GM04504 (cell line): ENCODE results near the gene RREB1.

Experiments used
- DNase-seq: peaks from one replicate; pipeline ENCODE4 v3.0.0-alpha.2; 2012; ENCODE audit warnings: low read depth

Gene RREB1

GRCh38 chr6:7195339-7196018, 87.7 kb downstream of the RREB1 start:
- DNase-seq = no peak

GRCh38 chr6:7196019-7196402, 88.2 kb downstream of the RREB1 start:
- no peak for DNase-seq

GRCh38 chr6:7196685-7197283, 89.0 kb downstream of the RREB1 start:
- no peak for DNase-seq

- no peak for DNase-seq
Measured at GRCh38 chr6:7197747-7198146, 90.0 kb downstream of the RREB1 start.

GRCh38 chr6:7198833-7199800, 91.4 kb downstream of the RREB1 start:
- DNase-seq = no peak

- DNase-seq = no peak
Measured at GRCh38 chr6:7200598-7201443, 93.1 kb downstream of the RREB1 start.

GRCh38 chr6:7201444-7201731, 93.6 kb downstream of the RREB1 start:
- no peak for DNase-seq

GRCh38 chr6:7201732-7202541, 94.2 kb downstream of the RREB1 start:
- DNase-seq = no peak

- no peak for DNase-seq
Measured at GRCh38 chr6:7202950-7203349, 95.2 kb downstream of the RREB1 start.

GRCh38 chr6:7203939-7204338, 96.2 kb downstream of the RREB1 start:
- DNase-seq = no peak

- DNase-seq = no peak
Measured at GRCh38 chr6:7204726-7205125, 97.0 kb downstream of the RREB1 start.

GRCh38 chr6:7207720-7208119, 100.0 kb downstream of the RREB1 start:
- no peak for DNase-seq

- DNase-seq = no peak
Measured at GRCh38 chr6:7213416-7213815, 105.7 kb downstream of the RREB1 start.

- no peak for DNase-seq
Measured at GRCh38 chr6:7214468-7214867, 106.7 kb downstream of the RREB1 start.

- no peak for DNase-seq
Measured at GRCh38 chr6:7215131-7215530, 107.4 kb downstream of the RREB1 start.

- no peak for DNase-seq
Measured at GRCh38 chr6:7215798-7216231, 108.1 kb downstream of the RREB1 start.

- DNase-seq = no peak
Measured at GRCh38 chr6:7216941-7217621, 109.3 kb downstream of the RREB1 start.

GRCh38 chr6:7218406-7218988, 110.7 kb downstream of the RREB1 start:
- no peak for DNase-seq

GRCh38 chr6:7219310-7219709, 111.5 kb downstream of the RREB1 start:
- DNase-seq = no peak

GRCh38 chr6:7222197-7222596, 114.4 kb downstream of the RREB1 start:
- no peak for DNase-seq
